Fibroblast of the aortic adventitia (primary cell): ENCODE measurements around the gene PLA2G4B. TPM values are rescaled to one million over a fixed set of nuclear protein-coding genes. Genes with fewer than 3 reads are reported as not detected.

Source experiments
- DNase-seq: peaks from one replicate; pipeline ENCODE4 v3.0.0-alpha.2; 2010; ENCODE audit warnings: low read depth
- H3K4me3 ChIP-seq: 2 replicates; pipeline ENCODE4 v1.5.1; 2011; ENCODE audit warnings: low read depth, mild to moderate bottlenecking, control low read depth, low read length, moderate library complexity
- CTCF ChIP-seq: IDR thresholded peaks from 2 replicates; pipeline ENCODE4 v1.5.1; 2011; ENCODE audit warnings: mild to moderate bottlenecking, low read length, control low read depth, inconsistent platforms; ENCODE audit not compliant: insufficient read depth
- total RNA-seq: library from RNA; depleted of rRNA; stranded (reverse); fragments of >200 nt; gene quantifications from 2 replicates; pipeline ENCODE4 v1.2.3, GENCODE V29; 2012; ENCODE audit warnings: low replicate concordance

The PLA2G4B gene
- total RNA-seq, 1 donor: 0.54 TPM

- DNase-seq: no peak
- no peak for TF ChIP-seq CTCF
- H3K4me3 ChIP-seq: no peak overlapping the region
Measured at GRCh38 chr15:41822471-41822870, 16.2 kb upstream of the PLA2G4B start.

- H3K4me3 ChIP-seq: no peak overlapping the region
- no peak for DNase-seq
- TF ChIP-seq CTCF: no peak
Measured at GRCh38 chr15:41822957-41823356, 15.7 kb upstream of the PLA2G4B start.

- no peak overlapping the region for H3K4me3 ChIP-seq
- DNase-seq: no peak
- no peak for TF ChIP-seq CTCF
Measured at GRCh38 chr15:41823502-41823901, 15.1 kb upstream of the PLA2G4B start.

GRCh38 chr15:41824062-41824745 lies 14.4 kb upstream of the PLA2G4B start:
- no peak for DNase-seq
- no peak for TF ChIP-seq CTCF
- no peak overlapping the region for H3K4me3 ChIP-seq

- no peak for TF ChIP-seq CTCF
- no peak for DNase-seq
- H3K4me3 ChIP-seq: no peak overlapping the region
Measured at GRCh38 chr15:41825145-41825544, 13.5 kb upstream of the PLA2G4B start.

- no peak for DNase-seq
- TF ChIP-seq CTCF: no peak
- no peak overlapping the region for H3K4me3 ChIP-seq
Measured at GRCh38 chr15:41825572-41826535, 12.8 kb upstream of the PLA2G4B start.
